Inflammatory macrophage (primary cell): Measurements from ENCODE around the gene CALN1.
A peak's percentile ranks its signal among the peaks of the same experiment; 100 is the strongest.

ENCODE experiments used
- DNase-seq, 2 donors: peaks; one replicate each; pipeline ENCODE4 v3.0.0-alpha.2; 2020 to 2022

CALN1 gene

GRCh38 chr7:72032934-72033333, 379.2 kb downstream of the CALN1 start:
- DNase-seq, result peak in 1 of 2 donors; percentile 27

GRCh38 chr7:72030994-72031667, 381.0 kb downstream of the CALN1 start:
- DNase-seq, result no peak

DNA sequence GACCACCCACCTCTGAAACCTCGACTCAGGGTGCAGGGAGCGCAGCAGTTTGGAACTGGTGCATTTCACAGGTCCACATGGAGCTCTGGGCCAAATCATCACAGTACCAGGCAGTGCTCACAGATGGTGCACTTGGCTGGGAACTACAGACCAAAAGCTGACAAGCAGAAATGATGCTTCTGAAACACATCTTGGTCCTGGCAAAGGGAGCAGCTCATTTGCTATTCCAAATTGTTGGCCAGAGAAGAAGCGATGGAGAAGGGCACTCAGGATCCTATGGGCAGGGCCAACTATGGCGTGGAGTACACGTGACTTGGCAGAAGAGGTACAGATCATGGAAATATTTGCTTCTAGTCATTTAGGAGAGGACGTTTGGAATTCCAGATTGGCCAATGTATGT, 383.9 kb downstream of the CALN1 start:
- DNase-seq, result no peak

DNA sequence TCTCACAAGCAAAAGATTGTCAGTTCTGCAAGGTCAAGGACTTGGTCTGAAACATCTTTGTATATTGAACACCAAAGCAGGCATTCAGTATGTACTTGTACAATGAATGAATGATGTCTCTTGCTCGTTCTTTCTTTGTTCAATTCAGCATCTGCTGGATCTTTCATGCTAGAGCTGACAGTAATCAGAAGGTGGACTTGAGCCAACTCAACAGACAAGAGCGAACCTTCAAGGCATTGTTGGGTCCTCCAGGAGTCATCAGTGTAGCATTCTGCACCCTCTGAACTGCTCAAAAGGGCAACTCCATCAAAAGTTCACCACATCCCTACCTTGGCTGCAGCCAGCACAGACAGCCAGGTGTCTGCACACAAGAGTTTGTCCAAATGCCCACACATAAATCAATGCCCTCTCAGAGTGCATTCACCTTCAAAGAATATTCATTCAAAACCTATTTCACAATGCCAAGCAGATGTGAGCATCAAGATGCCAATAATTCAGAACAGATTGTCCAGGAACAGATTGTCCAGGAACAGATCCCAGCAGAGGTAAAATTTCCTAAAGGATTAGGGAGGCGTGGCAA, 386.7 kb downstream of the CALN1 start:
- DNase-seq, result no peak

GRCh38 chr7:72023926-72024325, 388.2 kb downstream of the CALN1 start:
- DNase-seq, result peak; percentile 41 to 69

- DNase-seq, result no peak
These were observed 390.4 kb downstream of the CALN1 start for GRCh38 chr7:72021716-72022115.

DNA sequence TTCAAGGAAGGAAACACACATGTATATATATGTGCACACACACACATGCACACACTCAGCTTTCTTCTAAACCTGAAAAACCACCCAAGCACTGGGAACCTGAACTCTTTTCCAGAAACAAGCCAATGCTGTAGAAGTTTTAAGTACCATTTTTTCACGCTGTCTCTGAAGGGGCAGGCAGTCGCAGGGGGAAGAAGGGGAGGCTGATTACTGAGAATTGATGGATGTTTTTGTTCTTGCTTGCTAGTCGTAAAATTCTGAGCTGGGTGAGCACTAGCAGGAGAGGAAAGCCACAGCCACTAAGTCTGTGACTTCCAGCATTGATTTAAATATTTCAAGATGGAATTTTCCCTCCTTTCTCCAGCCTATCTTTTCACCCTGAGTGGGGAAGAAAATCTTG, 391.8 kb downstream of the CALN1 start:
- DNase-seq, result no peak

DNA sequence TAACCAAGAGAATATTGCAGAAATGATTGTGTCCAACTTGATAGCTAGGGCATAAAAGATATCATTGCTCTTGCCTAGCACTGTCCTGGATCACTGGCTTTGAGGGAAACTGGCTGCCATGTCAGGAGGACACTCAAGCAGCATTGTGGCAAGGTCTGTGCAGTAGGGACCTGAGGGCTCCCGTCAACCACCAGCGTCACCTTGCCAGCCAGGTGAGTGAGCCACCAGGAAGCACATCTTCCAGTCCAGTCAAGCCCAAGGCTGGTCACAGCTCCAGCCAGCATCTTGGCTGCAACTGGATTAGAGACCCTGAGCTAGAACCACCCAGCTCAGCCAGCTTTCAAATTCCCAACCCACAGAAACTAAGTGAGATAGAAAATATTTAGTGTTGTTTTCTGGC, 392.7 kb downstream of the CALN1 start:
- no peak for DNase-seq

- DNase-seq, result no peak
These were observed 394.4 kb downstream of the CALN1 start for GRCh38 chr7:72017756-72018155.

DNA sequence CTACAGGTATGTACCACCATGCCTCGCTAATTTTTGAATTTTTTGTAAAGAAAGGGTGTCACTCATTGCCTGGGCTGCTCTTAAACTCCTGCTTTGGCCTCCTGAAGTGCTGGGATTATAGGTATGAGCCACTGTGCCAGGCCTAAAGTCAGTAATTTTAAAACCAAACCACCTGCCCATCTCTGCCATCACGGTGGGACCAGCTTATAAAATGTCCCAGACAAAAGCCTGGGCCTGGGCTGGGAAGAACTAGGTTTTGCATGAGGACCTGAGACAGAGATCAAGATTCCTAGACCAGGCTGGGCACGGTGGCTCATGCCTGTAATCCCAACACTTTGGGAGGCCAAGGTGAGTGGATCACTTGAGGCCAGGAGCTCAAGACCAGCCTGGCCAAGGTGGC, 395.6 kb downstream of the CALN1 start:
- no peak for DNase-seq

- DNase-seq, result no peak
These were observed 397.0 kb downstream of the CALN1 start for GRCh38 chr7:72015136-72015535.

DNA sequence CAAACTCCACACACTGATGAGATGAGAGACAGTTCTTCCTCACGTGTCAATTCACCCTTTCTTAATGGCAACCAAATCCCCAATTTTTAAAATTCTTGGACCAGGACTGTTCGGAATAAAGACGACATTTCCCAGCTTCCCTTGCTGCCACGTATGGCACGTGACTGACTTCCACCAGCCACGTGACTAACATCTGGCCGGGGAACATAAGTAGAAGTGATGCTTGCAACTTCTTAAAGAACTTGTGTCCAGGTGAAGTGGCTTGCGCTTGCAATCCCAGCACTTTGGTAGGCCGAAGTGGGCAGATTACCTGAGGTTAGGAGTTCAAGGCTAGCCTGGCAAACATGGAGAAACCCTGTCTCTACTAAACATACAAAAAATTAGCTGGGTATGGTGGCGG, 405.1 kb downstream of the CALN1 start:
- DNase-seq, result no peak

DNA sequence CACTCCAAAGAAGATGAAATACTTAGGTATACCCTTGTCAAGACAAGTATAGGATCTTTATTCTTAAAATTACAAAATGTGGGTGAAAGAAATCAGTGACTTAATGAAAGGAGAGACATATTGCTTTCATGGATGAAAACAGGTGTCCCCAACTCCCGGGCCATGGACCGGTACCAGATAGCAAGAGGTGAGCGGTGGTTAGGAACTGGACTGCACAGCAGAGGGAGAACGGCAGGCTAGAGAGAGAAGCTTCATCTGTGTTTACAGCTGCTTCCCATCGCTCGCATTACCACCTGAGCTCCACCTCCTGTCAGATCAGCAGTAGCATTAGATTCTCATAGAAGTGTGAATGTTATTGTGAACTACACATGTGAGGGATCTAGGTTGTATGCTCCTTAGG, 408.9 kb downstream of the CALN1 start:
- DNase-seq, result no peak

- no peak for DNase-seq
These were observed 416.0 kb downstream of the CALN1 start for GRCh38 chr7:71996141-71996540.

DNA sequence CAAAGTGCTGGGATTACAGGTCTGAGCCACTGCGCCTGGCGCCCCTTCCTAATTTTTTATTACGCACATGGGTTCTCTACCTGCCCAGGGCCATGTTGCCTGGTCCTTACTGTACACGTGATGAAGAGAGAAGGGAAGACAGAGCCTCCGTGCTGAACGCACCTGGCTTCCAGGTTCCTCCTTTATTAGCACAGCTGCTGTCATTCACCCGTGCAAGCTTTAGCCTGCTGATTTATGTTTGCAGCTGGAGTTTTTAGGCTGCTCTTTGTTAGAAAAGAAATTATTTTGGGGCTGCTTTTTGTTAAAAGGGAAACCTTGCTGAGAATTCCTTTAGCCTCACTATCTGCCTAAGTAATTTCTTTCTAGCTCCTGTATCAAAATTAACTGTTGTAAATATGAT, 417.0 kb downstream of the CALN1 start:
- no peak for DNase-seq

DNA sequence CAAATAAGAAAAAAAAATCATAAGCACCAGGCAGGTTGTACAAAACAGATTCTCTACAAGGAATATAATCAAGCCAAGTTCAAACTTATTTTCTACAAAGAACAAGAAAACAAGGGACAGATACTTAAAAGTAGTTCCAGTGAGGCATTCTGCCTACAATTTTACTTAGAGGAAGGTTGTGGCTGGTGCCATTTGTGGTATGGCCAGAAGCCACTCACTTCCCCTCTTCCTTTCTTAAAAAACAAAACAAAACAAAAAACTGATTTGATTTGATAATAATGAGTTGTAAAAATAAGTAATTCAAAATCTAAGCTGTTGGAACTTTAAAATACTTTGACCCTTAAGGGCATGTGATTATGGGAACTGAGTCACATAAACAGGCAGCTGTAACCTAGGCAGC, 420.6 kb downstream of the CALN1 start:
- DNase-seq, result no peak

- DNase-seq, result no peak
These were observed 422.0 kb downstream of the CALN1 start for GRCh38 chr7:71990138-71990462.

- DNase-seq, result no peak
These were observed 423.9 kb downstream of the CALN1 start for GRCh38 chr7:71988201-71988600.

DNA sequence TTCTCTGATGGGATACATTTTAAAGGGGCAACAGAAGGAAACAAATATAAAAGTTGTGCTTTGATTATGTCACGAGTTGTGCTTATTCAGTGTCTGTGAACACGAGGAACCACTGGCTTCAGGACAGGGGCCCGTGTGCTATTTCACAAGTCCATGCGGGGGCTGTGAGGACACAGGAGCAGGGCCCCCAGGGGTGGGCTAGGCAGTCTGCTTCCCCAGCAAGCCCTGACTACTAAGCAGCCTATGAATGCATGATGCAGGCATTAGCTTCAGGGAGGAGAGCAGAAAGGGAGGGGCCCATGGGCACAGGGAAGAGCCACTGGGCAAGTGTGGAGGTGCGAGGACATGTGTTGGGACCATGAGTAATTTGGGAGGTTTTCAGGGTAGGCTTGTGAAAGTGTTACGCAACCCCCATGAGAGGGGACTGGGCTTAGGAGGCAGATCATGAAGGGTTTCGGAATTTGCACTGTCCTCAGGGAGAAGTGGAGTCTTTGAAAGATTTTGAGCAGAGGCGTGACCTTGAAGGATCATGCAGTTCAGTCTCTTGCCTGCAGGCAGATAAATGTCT, 424.9 kb downstream of the CALN1 start:
- no peak for DNase-seq

DNA sequence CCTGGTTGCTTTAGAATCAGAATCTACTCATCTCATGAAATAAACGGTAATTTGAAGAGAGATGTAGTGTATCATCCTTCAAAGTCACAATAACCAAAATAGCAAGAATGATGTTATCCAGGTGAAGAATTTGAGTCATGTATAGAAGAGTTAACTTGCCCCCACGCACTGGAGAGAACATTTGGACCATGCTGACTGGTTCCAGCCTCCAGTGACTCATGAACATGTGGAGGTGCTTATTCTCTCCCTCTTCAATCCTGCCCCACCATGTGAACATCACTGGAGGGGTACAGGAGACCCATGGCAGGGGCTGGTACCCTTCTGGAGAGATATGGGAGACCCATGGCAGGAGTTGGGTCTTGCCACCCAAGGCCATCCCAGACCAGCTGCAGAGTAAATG, 427.8 kb downstream of the CALN1 start:
- DNase-seq, result no peak

- no peak for DNase-seq
These were observed 429.3 kb downstream of the CALN1 start for GRCh38 chr7:71982851-71983250.

DNA sequence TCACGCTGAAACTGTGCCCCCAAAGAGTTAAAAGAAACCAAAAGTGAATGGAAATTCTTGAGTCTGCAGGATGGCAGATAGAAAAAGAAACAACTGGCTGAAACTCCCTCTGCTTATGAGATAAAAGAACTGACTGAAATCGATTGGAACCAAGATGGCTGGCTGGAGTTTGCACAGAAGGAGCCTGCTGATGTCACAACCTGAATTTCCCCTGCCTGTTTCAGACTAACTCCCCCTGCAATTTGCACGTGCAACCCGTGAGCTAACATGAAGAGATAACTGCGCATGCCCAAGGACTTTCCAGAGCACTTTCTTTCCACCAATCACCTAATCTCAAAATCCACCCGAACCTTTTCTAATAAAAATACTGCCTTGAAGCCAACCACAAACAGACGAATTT, 435.5 kb downstream of the CALN1 start:
- no peak for DNase-seq

- DNase-seq, result no peak
These were observed 437.5 kb downstream of the CALN1 start for GRCh38 chr7:71974611-71975010.

- no peak for DNase-seq
These were observed 439.6 kb downstream of the CALN1 start for GRCh38 chr7:71972534-71972933.

DNA sequence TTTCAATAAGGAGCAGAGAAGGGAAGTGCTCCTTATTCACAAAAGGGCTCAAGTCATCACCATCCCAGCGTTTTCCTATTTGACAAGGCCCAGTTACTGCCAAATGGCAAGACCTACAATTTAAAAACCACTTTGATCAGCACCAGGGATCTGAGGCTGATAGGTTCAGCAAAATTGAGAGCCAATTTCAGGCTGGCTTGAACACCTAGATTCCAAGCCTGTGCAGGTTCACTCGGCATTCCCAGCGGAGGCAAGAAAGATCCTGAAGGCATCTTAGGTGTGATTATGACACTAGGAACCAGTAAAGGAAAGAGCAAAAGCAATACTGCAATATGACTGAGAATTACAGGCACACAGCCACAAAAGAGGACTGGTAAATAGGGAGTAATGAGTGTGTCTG, 441.4 kb downstream of the CALN1 start:
- no peak for DNase-seq
